Measurements from ENCODE around the gene TNS1. TPM values are rescaled to one million over a fixed set of nuclear protein-coding genes. Genes with fewer than 3 reads are reported as not detected.

Gene TNS1
- total RNA-seq, 1 experiment from 2014 or later, result 1.5 TPM

GRCh38 chr2:217935901-217936684, 66.7 kb downstream of the TNS1 start:
- Histone ChIP-seq H4K20me1 (ENCODE audit: low read length) (no peaks in the 10 kb centered on the region), H3K27ac (ENCODE audit: low read length) (no peak overlapping the region), H3K9me3 (ENCODE audit: low read length) (no peaks in the 10 kb centered on the region), H3K79me2 (ENCODE audit: low read length) (no peaks in the 10 kb centered on the region), H3K4me2 (ENCODE audit: low read length) (no peak overlapping the region), H3K36me3 (ENCODE audit: low read depth, low read length) (no peaks in the 10 kb centered on the region), H3K4me3 (ENCODE audit: low read length) (no peak overlapping the region), H3F3A (ENCODE audit: low read length, unreplicated experiment) (no peaks in the 10 kb centered on the region), H2AFZ (ENCODE audit: low read length) (no peak overlapping the region), H3K9me2 (replicated peaks; ENCODE audit: low read length) (no peaks in the 10 kb centered on the region), H3K27me3 (ENCODE audit: low read length) (peaks cover 85% of the 10 kb centered on the region), H3K9ac (ENCODE audit: low read length) (no peak overlapping the region), H3K4me1 (ENCODE audit: insufficient read depth, low read length) (no peaks in the 10 kb centered on the region)
- ATAC-seq (no peak), DNase-seq (no peak)
- intact Hi-C loops (cut with micrococcal nuclease), result no loop called here
- POLR2A ChIA-PET (ENCODE audit: unreplicated experiment), result no interaction called here
- TF ChIP-seq EZH2 (IDR thresholded peaks at IDR 0.05; ENCODE audit: low read length, unreplicated experiment), result no peak
- TF ChIP-seq CTCF (conservative IDR thresholded peaks at IDR 0.05; ENCODE audit: low read depth, low read length), result no peak
- no peak for TF ChIP-seq EZH2phosphoT487 (IDR thresholded peaks at IDR 0.05; ENCODE audit: borderline replicate concordance, low read length)
- no TSS peak for BruUV-seq (replicated peaks)
- CTCF ChIA-PET, result no interaction called here

GRCh38 chr2:217935235-217935879, 67.4 kb downstream of the TNS1 start:
- H4K20me1 ChIP-seq (ENCODE audit: low read length), result no peaks in the 10 kb centered on the region
- no peak overlapping the region for H3K4me2 ChIP-seq (ENCODE audit: low read length)
- CTCF ChIA-PET, result no interaction called here
- no peaks in the 10 kb centered on the region for H3K79me2 ChIP-seq (ENCODE audit: low read length)
- POLR2A ChIA-PET (ENCODE audit: unreplicated experiment), result no interaction called here
- no peaks in the 10 kb centered on the region for H3K36me3 ChIP-seq (ENCODE audit: low read depth, low read length)
- no peak overlapping the region for H3K9ac ChIP-seq (ENCODE audit: low read length)
- TF ChIP-seq EZH2 (IDR thresholded peaks at IDR 0.05; ENCODE audit: low read length, unreplicated experiment), result no peak
- TF ChIP-seq EZH2phosphoT487 (IDR thresholded peaks at IDR 0.05; ENCODE audit: borderline replicate concordance, low read length), result no peak
- no peak for TF ChIP-seq CTCF (conservative IDR thresholded peaks at IDR 0.05; ENCODE audit: low read depth, low read length)
- no peaks in the 10 kb centered on the region for H3K9me3 ChIP-seq (ENCODE audit: low read length)
- H3F3A ChIP-seq (ENCODE audit: low read length, unreplicated experiment), result no peaks in the 10 kb centered on the region
- H2AFZ ChIP-seq (ENCODE audit: low read length), result no peak overlapping the region
- H3K9me2 ChIP-seq (replicated peaks; ENCODE audit: low read length), result no peaks in the 10 kb centered on the region
- H3K4me1 ChIP-seq (ENCODE audit: insufficient read depth, low read length), result no peaks in the 10 kb centered on the region
- no peak overlapping the region for H3K27ac ChIP-seq (ENCODE audit: low read length)
- no TSS peak for BruUV-seq (replicated peaks)
- intact Hi-C loops (cut with micrococcal nuclease), result no loop called here
- no peak for DNase-seq
- H3K4me3 ChIP-seq (ENCODE audit: low read length), result no peak overlapping the region
- H3K27me3 ChIP-seq (ENCODE audit: low read length), result peaks cover 85% of the 10 kb centered on the region
- no peak for ATAC-seq
